A549 (cell line): ENCODE data around the gene LMO7. TPM values are rescaled to one million over a fixed set of nuclear protein-coding genes. Genes with fewer than 3 reads are reported as not detected.

ENCODE experiments used
- ATAC-seq, 2 experiments: fragments of 200-7000 bp in 1 of 2; fragments of >200 bp in 1 of 2; cut with Nextera tagmentation in 1 of 2; cut with Tn5 transposase in 1 of 2; 3 replicates each; pipeline versions ENCODE4 v1.8.0 to v1.9.1; 2018 to 2020; ENCODE audit warnings: mild to moderate bottlenecking in 1 of 2, moderate library complexity in 1 of 2
- CTCF ChIA-PET: fragments of 300-600 bp; sonication (Branson Sonifier 250); formaldehyde crosslinking; extraction: SDS; loops from one replicate; lab custom pipeline; 2021; ENCODE audit warnings: antibody characterized with exemption, inconsistent platforms; lab: Yijun Ruan, JAX
- POLR2A ChIA-PET: fragments of 350-600 bp; formaldehyde crosslinking; extraction: SDS; loops from one replicate; lab custom pipeline; 2021; ENCODE audit warnings: antibody characterized with exemption, inconsistent platforms; lab: Yijun Ruan, JAX
- DNase-seq, 2 experiments: peaks; one replicate each; pipeline versions ENCODE4 v3.0.0 to v3.0.0-alpha.2; 2011 to 2016; ENCODE audit warnings: low read depth in 1 of 2, low spot score in 1 of 2
- FAIRE-seq: peaks from 2 replicates; lab custom pipeline; 2011; peaks lifted over from hg19 to GRCh38; lab: Jason Lieb, UNC
- H3K27ac ChIP-seq, 2 experiments: fragments of >200 bp; sonication (Bioruptor Twin); formaldehyde crosslinking; 3 replicates each; pipeline ENCODE4 v1.5.1; 2016 to 2017
- H3K4me1 ChIP-seq: fragments of >200 bp; sonication (Bioruptor Twin); formaldehyde crosslinking; 3 replicates; pipeline ENCODE4 v1.6.1; 2016
- H3K4me2 ChIP-seq: fragments of >200 bp; sonication (Bioruptor Twin); formaldehyde crosslinking; 3 replicates; pipeline ENCODE4 v1.6.1; 2016
- H3K4me3 ChIP-seq: fragments of >200 bp; sonication (Bioruptor Twin); formaldehyde crosslinking; 3 replicates; pipeline ENCODE4 v1.5.1; 2016
- H3K9me3 ChIP-seq: fragments of >200 bp; sonication (Bioruptor Twin); formaldehyde crosslinking; 3 replicates; pipeline ENCODE4 v1.6.1; 2016
- ATOH8 ChIP-seq: fragments of 250-450 bp; sonication (Bioruptor Pico); IDR thresholded peaks from 2 replicates; pipeline ENCODE4 v1.5.0; 2020; ENCODE audit warnings: low read depth, mild to moderate bottlenecking, moderate library complexity
- BCL3 ChIP-seq: fragments of >200 bp; sonication (Bioruptor Twin); formaldehyde crosslinking; IDR thresholded peaks from 3 replicates; pipeline ENCODE4 v1.6.1; 2016
- BHLHE40 ChIP-seq: IDR thresholded peaks from 2 replicates; pipeline ENCODE4 v1.6.1; 2012; ENCODE audit warnings: low read depth, low read length, inconsistent platforms
- CHD4 ChIP-seq: fragments of 200-600 bp; sonication (generic); IDR thresholded peaks from 2 replicates; pipeline ENCODE4 v1.6.1; 2016; ENCODE audit warnings: antibody characterized with exemption, mild to moderate bottlenecking, borderline replicate concordance
- EHF ChIP-seq: fragments of 250-450 bp; sonication (Bioruptor Pico); IDR thresholded peaks from 2 replicates; pipeline ENCODE4 v1.5.0; 2020; ENCODE audit warnings: mild to moderate bottlenecking
- FOXS1 ChIP-seq: fragments of 250-450 bp; sonication (Bioruptor Pico); IDR thresholded peaks from 2 replicates; pipeline ENCODE4 v1.5.0; 2020; ENCODE audit warnings: mild to moderate bottlenecking, moderate library complexity
- HDAC2 ChIP-seq: fragments of 200-600 bp; sonication (generic); IDR thresholded peaks from 2 replicates; pipeline ENCODE4 v1.6.1; 2016
- HOXA7 ChIP-seq: fragments of 250-450 bp; sonication (Bioruptor Pico); IDR thresholded peaks from 2 replicates; pipeline ENCODE4 v1.5.0; 2020; ENCODE audit warnings: mild to moderate bottlenecking, moderate library complexity
- HOXB5 ChIP-seq: fragments of 250-450 bp; sonication (Bioruptor Pico); IDR thresholded peaks from 2 replicates; pipeline ENCODE4 v1.5.0; 2020; ENCODE audit warnings: mild to moderate bottlenecking, moderate library complexity
- JUNB ChIP-seq: fragments of >200 bp; sonication (Bioruptor Twin); formaldehyde crosslinking; IDR thresholded peaks from 2 replicates; pipeline ENCODE4 v1.6.1; 2016
- MAX ChIP-seq: IDR thresholded peaks from 2 replicates; pipeline ENCODE4 v1.6.1; 2012
- MYC ChIP-seq: IDR thresholded peaks from 2 replicates; pipeline ENCODE4 v1.6.1; 2012; ENCODE audit warnings: mild to moderate bottlenecking, inconsistent platforms, low read length, improper control_type of control experiment, borderline replicate concordance
- NPAS2 ChIP-seq: fragments of 250-450 bp; sonication (Bioruptor Pico); IDR thresholded peaks from 2 replicates; pipeline ENCODE4 v1.8.0; 2022; ENCODE audit warnings: mild to moderate bottlenecking, moderate library complexity, borderline replicate concordance
- PBX3 ChIP-seq: IDR thresholded peaks from 2 replicates; pipeline ENCODE4 v1.6.1; 2012
- POLR2A ChIP-seq: IDR thresholded peaks from 2 replicates; pipeline ENCODE4 v1.6.1; 2012; ENCODE audit warnings: mild to moderate bottlenecking, low read length
- RFX5 ChIP-seq: fragments of 450-650 bp; IDR thresholded peaks from 2 replicates; pipeline ENCODE4 v1.7.1; 2014; ENCODE audit warnings: antibody characterized with exemption, mild to moderate bottlenecking, moderate library complexity
- RNF2 ChIP-seq: fragments of 200-600 bp; sonication (generic); IDR thresholded peaks from 2 replicates; pipeline ENCODE4 v1.6.1; 2016; ENCODE audit warnings: low read depth, mild to moderate bottlenecking, antibody characterized with exemption, moderate library complexity, borderline replicate concordance
- SMC3 ChIP-seq: fragments of >200 bp; sonication (Bioruptor Twin); formaldehyde crosslinking; IDR thresholded peaks from 3 replicates; pipeline ENCODE4 v1.6.1; 2018; ENCODE audit warnings: inconsistent platforms
- TFCP2L1 ChIP-seq: fragments of 250-450 bp; sonication (Bioruptor Pico); IDR thresholded peaks from 2 replicates; pipeline ENCODE4 v1.5.0; 2021; ENCODE audit warnings: mild to moderate bottlenecking
- TP53 ChIP-seq: fragments of 250-450 bp; sonication (Bioruptor Pico); IDR thresholded peaks from 2 replicates; pipeline ENCODE4 v1.5.0; 2021; ENCODE audit warnings: mild to moderate bottlenecking, moderate library complexity
- ZC3H11A ChIP-seq: fragments of 450-650 bp; IDR thresholded peaks from 2 replicates; pipeline ENCODE4 v1.6.1; 2014; ENCODE audit warnings: antibody characterized with exemption, mild to moderate bottlenecking
- ZSCAN20 ChIP-seq: fragments of 250-450 bp; sonication (Bioruptor Pico); IDR thresholded peaks from 2 replicates; pipeline ENCODE4 v1.8.0; 2022; ENCODE audit warnings: mild to moderate bottlenecking, moderate library complexity
- WGBS: methylation state at CpG from one replicate; pipeline ENCODE4 v1.1.6; 2017; ENCODE audit errors: missing lambda C conversion rate; 5-methylcytosine and 5-hydroxymethylcytosine counted together
- polyA plus RNA-seq, 4 experiments: library from polyadenylated mRNA; depleted of rRNA in 3 of 4; stranded (reverse); fragments of >200 nt; fragmentation: RNase III in 1 of 4; extraction: RNeasy Plus Mini Kit Qiagen cat#74134 plus additional on column Dnase treatment in 1 of 4; gene quantifications; 2 replicates in 3 of 4; 3 replicates in 1 of 4; pipeline ENCODE4 v1.2.3, GENCODE V29; 2011 to 2017

The LMO7 gene
- polyA plus RNA-seq, 2 of the 4 experiments (the other 2 are of a cell fraction), result 23.4 to 33.2 TPM

- 87% methylated on average over 6 of the region's 6 CpGs for WGBS
- POLR2A ChIA-PET, result no interaction called here
- CTCF ChIA-PET, result interaction anchor here (2.0 kb wide), 1 partner anchor 116 kb away, joined by 4 read pairs; no protein-coding TSS in a partner anchor
- FAIRE-seq, result no peak
- H3K4me2 ChIP-seq, result no peak overlapping the region
- H3K27ac ChIP-seq, result no peak overlapping the region
- no peak overlapping the region for H3K4me3 ChIP-seq
- DNase-seq, result no peak
- H3K9me3 ChIP-seq, result no peaks in the 10 kb centered on the region
- ATAC-seq, result no peak
- TF ChIP-seq HOXA7 (CRISPR knock-in tag) (no peak), EHF (CRISPR knock-in tag) (no peak), JUNB (no peak), MAX (no peak), MYC (no peak), FOXS1 (no peak)
- H3K4me1 ChIP-seq, result no peaks in the 10 kb centered on the region
Measured at GRCh38 chr13:75812751-75813181, 176.6 kb downstream of the LMO7 start.

- CTCF ChIA-PET, result interaction anchor here (2.0 kb wide), 1 partner anchor 117 kb away, joined by 4 read pairs; no protein-coding TSS in a partner anchor
- no peak for FAIRE-seq
- no peak overlapping the region for H3K27ac ChIP-seq
- POLR2A ChIA-PET, result no interaction called here
- DNase-seq, result no peak
- no peak for ATAC-seq
- H3K4me1 ChIP-seq, result no peaks in the 10 kb centered on the region
- no peaks in the 10 kb centered on the region for H3K9me3 ChIP-seq
- no peak overlapping the region for H3K4me2 ChIP-seq
- no peak overlapping the region for H3K4me3 ChIP-seq
- TF ChIP-seq RFX5 (no peak), NPAS2 (CRISPR knock-in tag) (no peak), ATOH8 (CRISPR knock-in tag) (no peak), TP53 (no peak), ZSCAN20 (CRISPR knock-in tag) (no peak), PBX3 (no peak), ZC3H11A (no peak), TFCP2L1 (CRISPR knock-in tag) (no peak), POLR2A (no peak)
- 91% methylated on average over 3 of the region's 3 CpGs for WGBS
Measured at GRCh38 chr13:75813323-75813722, 177.2 kb downstream of the LMO7 start.

- Histone ChIP-seq H3K9me3 (no peaks in the 10 kb centered on the region), H3K4me1 (no peaks in the 10 kb centered on the region), H3K4me3 (no peak overlapping the region), H3K27ac (no peak overlapping the region), H3K4me2 (no peak overlapping the region)
- WGBS, result 91% methylated on average over 9 of the region's 9 CpGs
- ChIA-PET POLR2A (no interaction called here), CTCF (no interaction called here)
- TF ChIP-seq SMC3 (no peak), CHD4 (no peak), MYC (no peak), RNF2 (no peak), HDAC2 (no peak), BCL3 (no peak), BHLHE40 (no peak), HOXB5 (CRISPR knock-in tag) (no peak), RFX5 (no peak)
- FAIRE-seq, result no peak
- DNase-seq, result no peak
- ATAC-seq, result no peak
Measured at GRCh38 chr13:75818179-75818967, 182.2 kb downstream of the LMO7 start.
